ENCODE measurements around the gene CCL16. TPM values are rescaled to one million over a fixed set of nuclear protein-coding genes. Genes with fewer than 3 reads are reported as not detected.
"Not testable (repeated sequence)": the region's sequence is repeated elsewhere in the genome, so short reads cannot be mapped to it uniquely, and the experiment has no call there.

CCL16 gene
- total and polyA plus RNA-seq, 5 donors: 0.15 to 0.29 TPM; not detected in 3

- no peaks in the 10 kb centered on the region for H3K4me1 ChIP-seq (ENCODE audit: control insufficient read depth, insufficient read depth, low read length)
- no peak for ATAC-seq
These were observed 12.7 kb downstream of the CCL16 start for GRCh38 chr17:35968520-35969054.

GRCh38 chr17:35965272-35965671 lies 16.0 kb downstream of the CCL16 start:
- H3K27me3 ChIP-seq (ENCODE audit: control insufficient read depth, insufficient read depth): no peaks in the 10 kb centered on the region
- H3K4me1 ChIP-seq (ENCODE audit: control insufficient read depth, insufficient read depth, low read length): no peaks in the 10 kb centered on the region
- DNase-seq (no peak), ATAC-seq (no peak)
- H3K27ac ChIP-seq (ENCODE audit: low read length): no peak overlapping the region
- no peaks in the 10 kb centered on the region for H3K9me3 ChIP-seq (ENCODE audit: control insufficient read depth, low read length)
- intact Hi-C loops (cut with DNase I): loop anchor here in 3 of 4 donors (5.0 to 10.0 kb wide), 3 partner anchors 182 to 520 kb away; partner anchors contain the start of gene ZNHIT3 (in 1 of the 3)
- H3K4me3 ChIP-seq (ENCODE audit: low read length): no peak overlapping the region
- WGBS: 91% methylated on average over 7 of the region's 7 CpGs

More at GRCh38 chr17:35968520-35969054, 12.7 kb downstream of the CCL16 start:
- H3K4me3 ChIP-seq (ENCODE audit: low read length): no peak overlapping the region
- no peak overlapping the region for H3K27ac ChIP-seq (ENCODE audit: low read length)
- intact Hi-C loops (cut with DNase I): loop anchor here in 3 of 4 donors (5.0 to 10.0 kb wide), 3 partner anchors 179 to 516 kb away; partner anchors contain the start of gene ZNHIT3 (in 1 of the 3)
- 82% methylated on average over 10 of the region's 10 CpGs for WGBS
- H3K9me3 ChIP-seq (ENCODE audit: control insufficient read depth, low read length): no peaks in the 10 kb centered on the region
- no peak for DNase-seq
- H3K27me3 ChIP-seq (ENCODE audit: control insufficient read depth, insufficient read depth): no peaks in the 10 kb centered on the region

- Histone ChIP-seq H3K9me3 (ENCODE audit: control insufficient read depth, low read length) (no peaks in the 10 kb centered on the region), H3K27ac (ENCODE audit: low read length) (no peak overlapping the region), H3K4me3 (ENCODE audit: low read length) (no peak overlapping the region), H3K27me3 (ENCODE audit: control insufficient read depth, insufficient read depth) (no peaks in the 10 kb centered on the region), H3K4me1 (ENCODE audit: control insufficient read depth, insufficient read depth, low read length) (no peaks in the 10 kb centered on the region)
- intact Hi-C loops (cut with DNase I): loop anchor here in 1 of 4 donors (10.0 kb wide), 1 partner anchor 521 kb away; the partner anchor contains the start of gene ZNHIT3
- no peak for DNase-seq
- WGBS: 86% methylated on average over 6 of the region's 6 CpGs
- ATAC-seq: no peak
These were observed 17.6 kb downstream of the CCL16 start for GRCh38 chr17:35963663-35964062.

- no peaks in the 10 kb centered on the region for H3K9me3 ChIP-seq (ENCODE audit: control insufficient read depth, low read length)
- intact Hi-C loops (cut with DNase I): no loop called here
These were observed 27.6 kb downstream of the CCL16 start for GRCh38 chr17:35953720-35954119.

GRCh38 chr17:35949401-35949800 lies 31.9 kb downstream of the CCL16 start:
- WGBS: 57% methylated on average over 3 of the region's 3 CpGs
- Histone ChIP-seq H3K9me3 (ENCODE audit: control insufficient read depth, low read length) (no peaks in the 10 kb centered on the region), H3K27me3 (ENCODE audit: control insufficient read depth, insufficient read depth) (no peaks in the 10 kb centered on the region), H3K4me3 (ENCODE audit: low read length) (no peak overlapping the region), H3K27ac (ENCODE audit: low read length) (no peak overlapping the region), H3K4me1 (ENCODE audit: control insufficient read depth, insufficient read depth, low read length) (no peaks in the 10 kb centered on the region)
- intact Hi-C loops (cut with DNase I): no loop called here
- DNase-seq (no peak), ATAC-seq (no peak)

More at GRCh38 chr17:35953720-35954119, 27.6 kb downstream of the CCL16 start:
- Histone ChIP-seq H3K4me3 (ENCODE audit: low read length) (no peak overlapping the region), H3K27ac (ENCODE audit: low read length) (no peak overlapping the region), H3K27me3 (ENCODE audit: control insufficient read depth, insufficient read depth) (no peaks in the 10 kb centered on the region), H3K4me1 (ENCODE audit: control insufficient read depth, insufficient read depth, low read length) (no peaks in the 10 kb centered on the region)
- 53% methylated on average over 7 of the region's 7 CpGs for WGBS
- ATAC-seq (no peak), DNase-seq (no peak)

GRCh38 chr17:35948092-35948491 lies 33.2 kb downstream of the CCL16 start:
- Histone ChIP-seq H3K27ac (ENCODE audit: low read length) (no peak overlapping the region), H3K4me1 (ENCODE audit: control insufficient read depth, insufficient read depth, low read length) (no peaks in the 10 kb centered on the region), H3K4me3 (ENCODE audit: low read length) (no peak overlapping the region), H3K27me3 (ENCODE audit: control insufficient read depth, insufficient read depth) (no peaks in the 10 kb centered on the region), H3K9me3 (ENCODE audit: control insufficient read depth, low read length) (no peaks in the 10 kb centered on the region)
- WGBS: 92% methylated on average over 7 of the region's 7 CpGs
- ATAC-seq (no peak), DNase-seq (no peak)
- intact Hi-C loops (cut with DNase I): no loop called here

GRCh38 chr17:35947156-35947585 lies 34.1 kb downstream of the CCL16 start:
- no peaks in the 10 kb centered on the region for H3K4me1 ChIP-seq (ENCODE audit: control insufficient read depth, insufficient read depth, low read length)
- no peaks in the 10 kb centered on the region for H3K9me3 ChIP-seq (ENCODE audit: control insufficient read depth, low read length)
- DNase-seq: peak; percentile 17 to 64 (median 64)
- ATAC-seq: peak; percentile 61 to 74
- intact Hi-C loops (cut with DNase I): no loop called here
- no peaks in the 10 kb centered on the region for H3K27me3 ChIP-seq (ENCODE audit: control insufficient read depth, insufficient read depth)
- no peak overlapping the region for H3K27ac ChIP-seq (ENCODE audit: low read length)
- H3K4me3 ChIP-seq (ENCODE audit: low read length): no peak overlapping the region
- 26% methylated on average over 12 of the region's 12 CpGs for WGBS

GRCh38 chr17:35944151-35944550 lies 37.1 kb downstream of the CCL16 start:
- 77% methylated on average over 4 of the region's 4 CpGs for WGBS
- Histone ChIP-seq H3K27me3 (ENCODE audit: control insufficient read depth, insufficient read depth) (no peaks in the 10 kb centered on the region), H3K4me3 (ENCODE audit: low read length) (no peak overlapping the region), H3K4me1 (ENCODE audit: control insufficient read depth, insufficient read depth, low read length) (no peaks in the 10 kb centered on the region), H3K9me3 (ENCODE audit: control insufficient read depth, low read length) (no peaks in the 10 kb centered on the region), H3K27ac (ENCODE audit: low read length) (no peak overlapping the region)
- ATAC-seq (no peak), DNase-seq (no peak)
- intact Hi-C loops (cut with DNase I): no loop called here

- Histone ChIP-seq H3K4me3 (ENCODE audit: low read length) (no peak within 1 kb of the TSS), H3K27ac (ENCODE audit: low read length) (no peak within 1 kb of the TSS), H3K4me1 (ENCODE audit: control insufficient read depth, insufficient read depth, low read length) (no peaks in the 10 kb centered on the region), H3K9me3 (ENCODE audit: control insufficient read depth, low read length) (no peaks in the 10 kb centered on the region), H3K27me3 (ENCODE audit: control insufficient read depth, insufficient read depth) (no peaks in the 10 kb centered on the region)
- intact Hi-C loops (cut with DNase I): no loop called here
- no peak for ATAC-seq
- WGBS: 79% methylated on average over 2 of the region's 2 CpGs
- no peak for DNase-seq
These were observed 37.8 kb downstream of the CCL16 start, which contains the start of gene LYZL6 for GRCh38 chr17:35943537-35943936. TSS of gene LYZL6 (minus strand) at chr17:35943713. CDS start at chr17:35939356, 4,357 bp downstream.

- Histone ChIP-seq H3K4me1 (ENCODE audit: control insufficient read depth, insufficient read depth, low read length) (no peaks in the 10 kb centered on the region), H3K27me3 (ENCODE audit: control insufficient read depth, insufficient read depth) (no peaks in the 10 kb centered on the region), H3K27ac (ENCODE audit: low read length) (no peak overlapping the region), H3K9me3 (ENCODE audit: control insufficient read depth, low read length) (no peaks in the 10 kb centered on the region), H3K4me3 (ENCODE audit: low read length) (no peak overlapping the region)
- intact Hi-C loops (cut with DNase I): no loop called here
- ATAC-seq: no peak
- WGBS: 40% methylated on average over 9 of the region's 9 CpGs
- no peak for DNase-seq
These were observed 38.6 kb downstream of the CCL16 start for GRCh38 chr17:35942588-35943186.

GRCh38 chr17:35938492-35938891 lies 42.8 kb downstream of the CCL16 start:
- intact Hi-C loops (cut with DNase I); ATAC-seq; H3K4me1 ChIP-seq (ENCODE audit: control insufficient read depth, insufficient read depth, low read length); H3K9me3 ChIP-seq (ENCODE audit: control insufficient read depth, low read length); H3K27ac ChIP-seq (ENCODE audit: low read length); DNase-seq; H3K27me3 ChIP-seq (ENCODE audit: control insufficient read depth, insufficient read depth); H3K4me3 ChIP-seq (ENCODE audit: low read length): not testable (repeated sequence)
- 91% methylated on average over 3 of the region's 3 CpGs for WGBS
